Gastrocnemius medialis (tissue), 4 donors: Measurements from ENCODE around the gene CUX1. TPM values are rescaled to one million over a fixed set of nuclear protein-coding genes. Genes with fewer than 3 reads are reported as not detected.
"Not testable (repeated sequence)": the region's sequence is repeated elsewhere in the genome, so short reads cannot be mapped to it uniquely, and the experiment has no call there.

ENCODE experiments used
- ATAC-seq, 2 donors: fragments of 150-250 bp; one replicate each; pipeline ENCODE4 v1.9.1; 2016
- DNase-seq, 2 donors: peaks; one replicate each; pipeline ENCODE4 v3.0.0-alpha.2; 2019
- H3K27ac ChIP-seq, 4 donors: fragments of 200-600 bp; sonication (generic); 1 replicate in 1 of 4; 2 replicates in 3 of 4; pipeline ENCODE4 v1.5.1; 2016 to 2018; ENCODE audit warnings: mild to moderate bottlenecking in 2 of 4, moderate library complexity in 1 of 4
- H3K27me3 ChIP-seq, 3 donors: fragments of 200-600 bp; sonication (generic) in 2 of 3; 1 replicate in 1 of 3; 2 replicates in 2 of 3; pipeline versions ENCODE4 v1.5.1 to v1.6.0; 2016 to 2019; ENCODE audit warnings: mild to moderate bottlenecking in 1 of 3, moderate library complexity in 1 of 3
- H3K36me3 ChIP-seq, 2 donors: fragments of 200-600 bp; sonication (generic) in 1 of 2; one replicate each; pipeline ENCODE4 v1.5.1; 2017 to 2018
- H3K4me1 ChIP-seq, 2 donors: fragments of 200-600 bp; sonication (generic) in 1 of 2; one replicate each; pipeline ENCODE4 v1.5.1; 2016 to 2017; ENCODE audit warnings: mild to moderate bottlenecking in 2 of 2
- H3K4me3 ChIP-seq, 4 donors: fragments of 200-600 bp; sonication (generic) in 3 of 4; 1 replicate in 1 of 4; 2 replicates in 3 of 4; pipeline ENCODE4 v1.5.1; 2016 to 2019; ENCODE audit warnings: mild to moderate bottlenecking in 2 of 4
- H3K9me3 ChIP-seq, 3 donors: fragments of 200-600 bp; sonication (generic) in 2 of 3; 1 replicate in 1 of 3; 2 replicates in 2 of 3; pipeline ENCODE4 v1.5.1; 2016 to 2019
- POLR2A ChIP-seq, 2 donors: fragments of 450-650 bp; IDR thresholded peaks; one replicate each; pipeline ENCODE4 v1.6.1; 2017; ENCODE audit warnings: antibody characterized with exemption in 2 of 2, mild to moderate bottlenecking in 2 of 2, moderate library complexity in 2 of 2
- in situ Hi-C, 4 donors: fragments of 200-750 bp; cut with MboI; loops; one replicate each; pipeline versions ENCODE4 v1.15.0 to v1.8.0; 2017; ENCODE audit warnings: low sequenced_read_pairs in 4 of 4
- intact Hi-C: fragments of 100-400 bp; cut with DNase I; formaldehyde crosslinking; loops from one replicate; pipeline ENCODE4 v1.15.1; 2023; ENCODE audit warnings: low total_unique reads
- total RNA-seq, 4 donors: library from RNA; depleted of rRNA; stranded (reverse); fragments of >200 nt; gene quantifications; one replicate each; pipeline versions ENCODE4 v1.1.0 to v1.2.3, GENCODE V29; 2016
- TF ChIP-seq, protein P1 (sequence below), 5 experiments: fragments of 450-650 bp in 3 of 5; fragments of 200-600 bp in 2 of 5; sonication (generic) in 2 of 5; IDR thresholded peaks in 4 of 5; conservative IDR thresholded peaks in 1 of 5; 1 replicate in 4 of 5; 2 replicates in 1 of 5; pipeline ENCODE4 v1.5.1; 2016 to 2019; ENCODE audit warnings: antibody characterized with exemption in 5 of 5, mild to moderate bottlenecking in 3 of 5, moderate library complexity in 3 of 5

Gene CUX1
- total RNA-seq, 4 donors from 2014 or later: 44.1 to 57.9 (median 54.9) TPM

GRCh38 chr7:102006695-102007094, 189.3 kb downstream of the CUX1 start:
- intact Hi-C loops (no loop called here), in situ Hi-C loops (no loop called here)
- DNase-seq: no peak
- H3K4me1 ChIP-seq: peaks cover 0 to 8% of the 10 kb centered on the region in 2 donors
- no peaks in the 10 kb centered on the region for H3K9me3 ChIP-seq
- no peak for ATAC-seq
- H3K27ac ChIP-seq: no peak overlapping the region
- H3K36me3 ChIP-seq: no peaks in the 10 kb centered on the region
- H3K4me3 ChIP-seq: no peak overlapping the region
- H3K27me3 ChIP-seq: no peaks in the 10 kb centered on the region
- TF ChIP-seq, protein P1, sequence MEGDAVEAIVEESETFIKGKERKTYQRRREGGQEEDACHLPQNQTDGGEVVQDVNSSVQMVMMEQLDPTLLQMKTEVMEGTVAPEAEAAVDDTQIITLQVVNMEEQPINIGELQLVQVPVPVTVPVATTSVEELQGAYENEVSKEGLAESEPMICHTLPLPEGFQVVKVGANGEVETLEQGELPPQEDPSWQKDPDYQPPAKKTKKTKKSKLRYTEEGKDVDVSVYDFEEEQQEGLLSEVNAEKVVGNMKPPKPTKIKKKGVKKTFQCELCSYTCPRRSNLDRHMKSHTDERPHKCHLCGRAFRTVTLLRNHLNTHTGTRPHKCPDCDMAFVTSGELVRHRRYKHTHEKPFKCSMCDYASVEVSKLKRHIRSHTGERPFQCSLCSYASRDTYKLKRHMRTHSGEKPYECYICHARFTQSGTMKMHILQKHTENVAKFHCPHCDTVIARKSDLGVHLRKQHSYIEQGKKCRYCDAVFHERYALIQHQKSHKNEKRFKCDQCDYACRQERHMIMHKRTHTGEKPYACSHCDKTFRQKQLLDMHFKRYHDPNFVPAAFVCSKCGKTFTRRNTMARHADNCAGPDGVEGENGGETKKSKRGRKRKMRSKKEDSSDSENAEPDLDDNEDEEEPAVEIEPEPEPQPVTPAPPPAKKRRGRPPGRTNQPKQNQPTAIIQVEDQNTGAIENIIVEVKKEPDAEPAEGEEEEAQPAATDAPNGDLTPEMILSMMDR (IDR thresholded peaks at IDR 0.05 in 4 of 5, conservative IDR thresholded peaks at IDR 0.05 in 1 of 5): no peak
- TF ChIP-seq POLR2A (IDR thresholded peaks at IDR 0.05): no peak

DNA sequence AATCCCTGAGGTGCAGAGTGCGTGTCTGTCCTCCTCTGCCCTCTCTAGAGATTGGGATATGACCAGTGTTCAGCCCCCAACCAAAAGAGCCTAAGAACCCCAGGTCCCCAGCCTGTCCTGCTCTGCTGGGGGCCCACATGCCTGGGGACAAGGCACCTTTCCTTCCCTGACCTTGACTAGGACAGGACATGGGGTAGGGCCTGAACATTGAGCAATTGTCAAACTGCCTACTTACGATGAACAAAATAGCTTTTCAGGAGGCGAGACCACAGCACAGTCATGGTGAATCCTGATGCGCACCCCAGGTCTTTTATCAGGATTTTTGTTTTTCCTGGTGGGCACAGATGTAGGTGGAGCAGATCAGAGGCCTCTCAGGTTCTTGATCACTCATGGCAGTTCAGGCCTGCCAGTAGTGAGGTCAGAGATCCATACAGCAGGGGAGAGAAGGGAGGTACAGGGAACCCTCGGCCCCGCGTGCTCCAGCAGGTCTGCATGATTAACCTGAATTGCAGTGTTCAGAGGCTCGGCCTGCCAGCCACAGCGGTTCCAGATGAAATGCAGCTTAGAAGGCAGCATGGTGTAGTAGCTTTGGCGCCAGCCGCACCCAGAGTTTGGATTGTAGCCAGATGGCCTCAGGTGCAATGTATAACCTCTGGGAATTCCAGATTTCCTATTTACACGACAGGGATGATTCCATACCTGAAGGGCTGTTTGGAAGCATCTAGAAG, 191.3 kb downstream of the CUX1 start:
- H3K4me1 ChIP-seq: peaks cover 0 to 6% of the 10 kb centered on the region in 2 donors
- DNase-seq (no peak), ATAC-seq (no peak)
- H3K9me3 ChIP-seq: no peaks in the 10 kb centered on the region
- in situ Hi-C loops: no loop called here
- no peaks in the 10 kb centered on the region for H3K36me3 ChIP-seq
- intact Hi-C loops: no loop called here
- H3K4me3 ChIP-seq: no peak overlapping the region
- H3K27me3 ChIP-seq: no peaks in the 10 kb centered on the region
- no peak overlapping the region for H3K27ac ChIP-seq
- TF ChIP-seq, protein P1 (IDR thresholded peaks at IDR 0.05 in 4 of 5, conservative IDR thresholded peaks at IDR 0.05 in 1 of 5): no peak
- TF ChIP-seq POLR2A (IDR thresholded peaks at IDR 0.05): no peak

- Histone ChIP-seq H3K4me1 (peaks cover 0 to under 1% of the 10 kb centered on the region in 2 donors), H3K27ac (no peak overlapping the region), H3K27me3 (no peaks in the 10 kb centered on the region), H3K4me3 (no peak overlapping the region), H3K9me3 (no peaks in the 10 kb centered on the region), H3K36me3 (no peaks in the 10 kb centered on the region)
- ATAC-seq (no peak), DNase-seq (no peak)
- in situ Hi-C loops: no loop called here
- TF ChIP-seq POLR2A (IDR thresholded peaks at IDR 0.05): no peak
- TF ChIP-seq, protein P1 (IDR thresholded peaks at IDR 0.05 in 4 of 5, conservative IDR thresholded peaks at IDR 0.05 in 1 of 5): no peak
- intact Hi-C loops: no loop called here
Observed at GRCh38 chr7:102009628-102010027, 192.2 kb downstream of the CUX1 start.

- in situ Hi-C loops, H3K27me3 ChIP-seq, ATAC-seq, H3K4me3 ChIP-seq, H3K36me3 ChIP-seq, intact Hi-C loops, DNase-seq, H3K9me3 ChIP-seq, H3K4me1 ChIP-seq, H3K27ac ChIP-seq: not testable (repeated sequence)
Observed at GRCh38 chr7:102012112-102012830, 194.8 kb downstream of the CUX1 start.

DNA sequence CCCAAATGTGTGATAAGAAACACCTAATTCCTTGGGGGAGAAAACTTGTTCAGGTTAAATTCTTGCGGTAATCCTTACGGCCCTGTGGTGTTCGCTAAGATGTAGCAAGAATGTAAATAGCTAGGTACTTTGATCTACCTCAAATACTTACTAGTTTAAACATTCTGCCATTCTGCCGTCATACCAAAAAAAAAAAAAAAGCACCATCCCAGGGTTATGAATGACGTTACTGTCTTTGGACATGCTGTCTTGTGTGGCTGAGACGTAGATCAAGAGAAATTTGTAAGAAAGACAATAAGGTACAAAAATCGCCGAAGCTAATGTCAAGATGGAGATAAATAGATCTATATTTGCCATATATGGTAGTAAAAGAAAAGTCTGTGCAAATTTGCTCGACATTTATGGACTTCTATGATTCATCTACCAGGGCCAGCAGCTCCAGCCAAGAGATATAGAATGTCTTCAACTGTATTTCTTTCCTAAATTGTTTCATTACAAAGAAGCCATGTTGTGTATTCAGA, 195.6 kb downstream of the CUX1 start:
- H3K9me3 ChIP-seq: no peaks in the 10 kb centered on the region
- intact Hi-C loops (no loop called here), in situ Hi-C loops (no loop called here)
- no peak overlapping the region for H3K4me3 ChIP-seq
- TF ChIP-seq, protein P1 (IDR thresholded peaks at IDR 0.05 in 4 of 5, conservative IDR thresholded peaks at IDR 0.05 in 1 of 5): no peak
- TF ChIP-seq POLR2A (IDR thresholded peaks at IDR 0.05): no peak
- no peak for ATAC-seq
- H3K36me3 ChIP-seq: no peaks in the 10 kb centered on the region
- H3K27me3 ChIP-seq: no peaks in the 10 kb centered on the region
- H3K27ac ChIP-seq: no peak overlapping the region
- H3K4me1 ChIP-seq: no peaks in the 10 kb centered on the region
- DNase-seq: no peak
